Keratinocyte (primary cell): ENCODE measurements around the gene PRCP. TPM values are rescaled to one million over a fixed set of nuclear protein-coding genes. Genes with fewer than 3 reads are reported as not detected.

Source experiments
- DNase-seq: peaks from one replicate; pipeline ENCODE4 v3.0.0-alpha.2; 2011; ENCODE audit warnings: low read depth, missing footprints, low spot score
- FAIRE-seq: peaks from 2 replicates; lab custom pipeline; 2011; peaks lifted over from hg19 to GRCh38; lab: Jason Lieb, UNC
- H2AFZ ChIP-seq: 2 replicates; pipeline ENCODE4 v1.6.0; 2012; ENCODE audit warnings: low read length, control low read depth, inconsistent platforms; ENCODE audit not compliant: control insufficient read depth
- H3K27ac ChIP-seq: 2 replicates; pipeline ENCODE4 v1.5.1; 2011; ENCODE audit warnings: low read length; ENCODE audit not compliant: control insufficient read depth, insufficient read depth
- H3K27me3 ChIP-seq: 3 replicates; pipeline ENCODE4 v1.6.0; 2011; ENCODE audit warnings: low read length; ENCODE audit not compliant: control insufficient read depth, insufficient read depth; ENCODE audit errors: extremely low read depth
- H3K36me3 ChIP-seq, 2 experiments: 2 replicates in 1 of 2; 3 replicates in 1 of 2; pipeline ENCODE4 v1.5.1; 2011; ENCODE audit warnings: low read length in 2 of 2, mild to moderate bottlenecking in 1 of 2; ENCODE audit not compliant: control insufficient read depth in 2 of 2, insufficient read depth in 2 of 2; ENCODE audit errors: extremely low read depth in 1 of 2
- H3K4me1 ChIP-seq: 3 replicates; pipeline ENCODE4 v1.5.1; 2011; ENCODE audit warnings: low read length; ENCODE audit not compliant: control insufficient read depth, insufficient read depth; ENCODE audit errors: extremely low read depth
- H3K4me2 ChIP-seq: 3 replicates; pipeline ENCODE4 v1.6.0; 2011; ENCODE audit warnings: low read depth, low read length; ENCODE audit not compliant: control insufficient read depth, insufficient read depth; ENCODE audit errors: extremely low read depth
- H3K4me3 ChIP-seq, 3 experiments: fragments of 200-600 bp in 1 of 3; sonication (generic) in 1 of 3; 2 replicates in 2 of 3; 3 replicates in 1 of 3; pipeline ENCODE4 v1.5.1; 2011 to 2016; ENCODE audit warnings: low read length in 3 of 3, mild to moderate bottlenecking in 3 of 3, control low read depth in 2 of 3, inconsistent platforms in 1 of 3, low read depth in 1 of 3, mixed read lengths in 1 of 3, mixed run types in 1 of 3, moderate library complexity in 1 of 3; ENCODE audit not compliant: control insufficient read depth in 2 of 3, insufficient read depth in 2 of 3; ENCODE audit errors: extremely low read depth in 1 of 3
- H3K79me2 ChIP-seq: 2 replicates; pipeline ENCODE4 v1.6.0; 2012; ENCODE audit warnings: low read length; ENCODE audit not compliant: control insufficient read depth, insufficient read depth
- H3K9ac ChIP-seq: 3 replicates; pipeline ENCODE4 v1.6.0; 2011; ENCODE audit warnings: low read length; ENCODE audit not compliant: control insufficient read depth, insufficient read depth; ENCODE audit errors: extremely low read depth
- H3K9me1 ChIP-seq: 3 replicates; pipeline ENCODE4 v1.6.0; 2011; ENCODE audit warnings: low read length; ENCODE audit not compliant: control insufficient read depth, insufficient read depth; ENCODE audit errors: extremely low read depth
- H3K9me3 ChIP-seq: 2 replicates; pipeline ENCODE4 v1.5.1; 2012; ENCODE audit warnings: low read depth, low read length; ENCODE audit not compliant: control insufficient read depth
- H4K20me1 ChIP-seq: 3 replicates; pipeline ENCODE4 v1.6.0; 2011; ENCODE audit warnings: low read length; ENCODE audit not compliant: control insufficient read depth, insufficient read depth; ENCODE audit errors: extremely low read depth
- CTCF ChIP-seq, 3 experiments: IDR thresholded peaks in 1 of 3; conservative IDR thresholded peaks in 1 of 3; optimal IDR thresholded peaks in 1 of 3; 2 replicates in 2 of 3; 3 replicates in 1 of 3; pipeline versions ENCODE3 to v1.5.1; 2011; ENCODE audit warnings: low read length in 3 of 3, mild to moderate bottlenecking in 3 of 3, moderate library complexity in 2 of 3, control low read depth in 1 of 3, inconsistent platforms in 1 of 3; ENCODE audit not compliant: insufficient read depth in 2 of 3; ENCODE audit errors: extremely low read depth in 1 of 3
- EZH2 ChIP-seq: IDR thresholded peaks from one replicate; pipeline ENCODE4 v1.6.1; 2012; ENCODE audit warnings: inconsistent platforms, mild to moderate bottlenecking, low read length, moderate library complexity
- dilution Hi-C: fragments of 300-500 bp; cut with MboI; formaldehyde crosslinking; loops from one replicate; pipeline ENCODE4 v1.7.0; 2020; ENCODE audit warnings: low sequenced_read_pairs; ENCODE audit not compliant: extremely low pct_ligation_motif_present
- polyA plus RNA-seq, 5 experiments: library from polyadenylated mRNA; depleted of rRNA in 3 of 5; stranded (reverse) in 3 of 5; stranded (forward) in 1 of 5; unstranded in 1 of 5; fragments of >200 nt; gene quantifications; 1 replicate in 1 of 5; 2 replicates in 3 of 5; 3 replicates in 1 of 5; pipeline versions ENCODE4 v1.2.1 to v1.2.3, GENCODE V29; 2011 to 2012; ENCODE audit warnings: missing spikeins in 2 of 5, low read depth in 1 of 5, low replicate concordance in 1 of 5

The PRCP gene
- polyA plus RNA-seq, 1 donor (not counting 4 experiments of a cell fraction or from before 2014, with no cell fraction given) = 43.5 TPM

GRCh38 chr11:82937554-82937953 lies 37.3 kb upstream of the PRCP start:
- dilution Hi-C loops = no loop called here
- no peak for TF ChIP-seq CTCF (optimal IDR thresholded peaks at IDR 0.05 in 1 of 3, IDR thresholded peaks at IDR 0.05 in 1 of 3, conservative IDR thresholded peaks at IDR 0.05 in 1 of 3; ENCODE audit: extremely low read depth in 1 of 3, insufficient read depth in 2 of 3, low read length in 3 of 3)
- TF ChIP-seq EZH2 = no peak
- H4K20me1 ChIP-seq = no peaks in the 10 kb centered on the region
- no peaks in the 10 kb centered on the region for H3K4me1 ChIP-seq
- no peak overlapping the region for H3K9ac ChIP-seq
- no peak overlapping the region for H2AFZ ChIP-seq
- FAIRE-seq (no peak), DNase-seq (no peak)
- no peaks in the 10 kb centered on the region for H3K27me3 ChIP-seq
- peaks cover 0 to 2% of the 10 kb centered on the region in 2 experiments for H3K36me3 ChIP-seq
- no peak overlapping the region for H3K4me3 ChIP-seq
- H3K4me2 ChIP-seq = no peak overlapping the region
- H3K9me1 ChIP-seq = no peaks in the 10 kb centered on the region
- no peaks in the 10 kb centered on the region for H3K9me3 ChIP-seq
- no peaks in the 10 kb centered on the region for H3K79me2 ChIP-seq
- no peak overlapping the region for H3K27ac ChIP-seq

- DNase-seq = no peak
- no peaks in the 10 kb centered on the region for H3K4me1 ChIP-seq
- no peak for TF ChIP-seq CTCF (optimal IDR thresholded peaks at IDR 0.05 in 1 of 3, IDR thresholded peaks at IDR 0.05 in 1 of 3, conservative IDR thresholded peaks at IDR 0.05 in 1 of 3; ENCODE audit: extremely low read depth in 1 of 3, insufficient read depth in 2 of 3, low read length in 3 of 3)
- no peak for TF ChIP-seq EZH2
- H3K27ac ChIP-seq = no peak overlapping the region
- no peaks in the 10 kb centered on the region for H3K9me3 ChIP-seq
- no peak overlapping the region for H3K4me3 ChIP-seq
- H3K4me2 ChIP-seq = no peak overlapping the region
- H3K36me3 ChIP-seq = peaks cover 0 to 2% of the 10 kb centered on the region in 2 experiments
- no peaks in the 10 kb centered on the region for H4K20me1 ChIP-seq
- H3K9me1 ChIP-seq = no peaks in the 10 kb centered on the region
- no peak overlapping the region for H3K9ac ChIP-seq
- no peak for FAIRE-seq
- no peaks in the 10 kb centered on the region for H3K27me3 ChIP-seq
- H3K79me2 ChIP-seq = no peaks in the 10 kb centered on the region
- dilution Hi-C loops = no loop called here
- H2AFZ ChIP-seq = no peak overlapping the region
Measured at GRCh38 chr11:82936261-82936660, 36.0 kb upstream of the PRCP start.
